ENCODE measurements around the gene EML4. TPM values are rescaled to one million over a fixed set of nuclear protein-coding genes. Genes with fewer than 3 reads are reported as not detected.
"Not testable (repeated sequence)": the region's sequence is repeated elsewhere in the genome, so short reads cannot be mapped to it uniquely, and the experiment has no call there.

The EML4 gene
- total RNA-seq, 4 donors from 2014 or later = 3.0 to 5.0 (median 4.6) TPM

- no peak for ATAC-seq
- peaks cover 10 to 19% of the 10 kb centered on the region in 2 donors for H3K4me1 ChIP-seq
These were observed 39.7 kb upstream of the EML4 start for GRCh38 chr2:42129487-42129852.

GRCh38 chr2:42129947-42130346 lies 39.2 kb upstream of the EML4 start:
- DNase-seq (no peak), ATAC-seq (no peak)
- Histone ChIP-seq H3K4me1 (peaks cover 10 to 19% of the 10 kb centered on the region in 2 donors), H3K27me3 (peaks cover 0 to 7% (median 2%) of the 10 kb centered on the region in 3 donors), H3K9me3 (no peaks in the 10 kb centered on the region), H3K4me3 (no peak overlapping the region), H3K27ac (no peak overlapping the region), H3K36me3 (no peaks in the 10 kb centered on the region)
- in situ Hi-C loops (cut with MboI; ENCODE audit: low sequenced_read_pairs in 4 of 4) = no loop called here
- intact Hi-C loops (cut with DNase I; ENCODE audit: low total_unique reads) = no loop called here
- TF ChIP-seq CTCF (IDR thresholded peaks at IDR 0.05 in 4 of 5, conservative IDR thresholded peaks at IDR 0.05 in 1 of 5) (no peak), POLR2A (IDR thresholded peaks at IDR 0.05) (no peak)

More at GRCh38 chr2:42129487-42129852, 39.7 kb upstream of the EML4 start:
- in situ Hi-C loops (cut with MboI; ENCODE audit: low sequenced_read_pairs in 4 of 4) (no loop called here), intact Hi-C loops (cut with DNase I; ENCODE audit: low total_unique reads) (no loop called here)
- Histone ChIP-seq H3K27me3 (peaks cover 0 to 7% (median 3%) of the 10 kb centered on the region in 3 donors), H3K36me3 (no peaks in the 10 kb centered on the region), H3K27ac (no peak overlapping the region), H3K9me3 (no peaks in the 10 kb centered on the region), H3K4me3 (no peak overlapping the region)
- DNase-seq = no peak
- TF ChIP-seq CTCF (IDR thresholded peaks at IDR 0.05 in 4 of 5, conservative IDR thresholded peaks at IDR 0.05 in 1 of 5) (no peak), POLR2A (IDR thresholded peaks at IDR 0.05) (no peak)

- H3K36me3 ChIP-seq; H3K9me3 ChIP-seq; H3K27ac ChIP-seq; H3K4me3 ChIP-seq; ATAC-seq; in situ Hi-C loops (cut with MboI; ENCODE audit: low sequenced_read_pairs in 4 of 4); intact Hi-C loops (cut with DNase I; ENCODE audit: low total_unique reads); DNase-seq; H3K27me3 ChIP-seq: not testable (repeated sequence)
- peaks cover 10 to 19% of the 10 kb centered on the region in 2 donors for H3K4me1 ChIP-seq
These were observed 38.3 kb upstream of the EML4 start for GRCh38 chr2:42130858-42131257.

GRCh38 chr2:42132191-42132965 lies 36.8 kb upstream of the EML4 start:
- intact Hi-C loops (cut with DNase I; ENCODE audit: low total_unique reads) (no loop called here), in situ Hi-C loops (cut with MboI; ENCODE audit: low sequenced_read_pairs in 4 of 4) (no loop called here)
- Histone ChIP-seq H3K27ac (peak overlapping the region in 2 of 4 donors; percentile 22 to 45), H3K4me1 (peaks cover 10 to 19% of the 10 kb centered on the region in 2 donors), H3K4me3 (peak overlapping the region in 1 of 4 donors; percentile 29), H3K27me3 (no peaks in the 10 kb centered on the region), H3K36me3 (no peaks in the 10 kb centered on the region), H3K9me3 (no peaks in the 10 kb centered on the region)
- no peak for TF ChIP-seq CTCF (IDR thresholded peaks at IDR 0.05 in 4 of 5, conservative IDR thresholded peaks at IDR 0.05 in 1 of 5)
- TF ChIP-seq POLR2A (IDR thresholded peaks at IDR 0.05) = no peak
- ATAC-seq (no peak), DNase-seq (no peak)

GRCh38 chr2:42132966-42133641 lies 36.0 kb upstream of the EML4 start:
- H3K4me3 ChIP-seq = peak overlapping the region in 3 of 4 donors; percentile 7 to 31 (median 29)
- intact Hi-C loops (cut with DNase I; ENCODE audit: low total_unique reads) (no loop called here), in situ Hi-C loops (cut with MboI; ENCODE audit: low sequenced_read_pairs in 4 of 4) (no loop called here)
- peak; percentile 80 to 85 for ATAC-seq
- no peaks in the 10 kb centered on the region for H3K36me3 ChIP-seq
- no peaks in the 10 kb centered on the region for H3K9me3 ChIP-seq
- H3K4me1 ChIP-seq = peaks cover 10 to 19% of the 10 kb centered on the region in 2 donors
- no peak for TF ChIP-seq CTCF (IDR thresholded peaks at IDR 0.05 in 4 of 5, conservative IDR thresholded peaks at IDR 0.05 in 1 of 5)
- no peak for TF ChIP-seq POLR2A (IDR thresholded peaks at IDR 0.05)
- DNase-seq = peak; percentile 41 to 67
- H3K27me3 ChIP-seq = no peaks in the 10 kb centered on the region
- H3K27ac ChIP-seq = peak overlapping the region in 2 of 4 donors; percentile 22 to 45

All from gastrocnemius medialis (tissue), 4 donors.